Middle frontal gyrus (tissue), 1 donor: ENCODE measurements around the gene ZNRF1.
"Not testable (repeated sequence)": the region's sequence is repeated elsewhere in the genome, so short reads cannot be mapped to it uniquely, and the experiment has no call there.

Experiments used
- DNase-seq: peaks from one replicate; pipeline ENCODE4 v3.0.0-alpha.2; 2015; ENCODE audit warnings: low spot score; ENCODE audit errors: extremely low spot score

Gene ZNRF1

DNA sequence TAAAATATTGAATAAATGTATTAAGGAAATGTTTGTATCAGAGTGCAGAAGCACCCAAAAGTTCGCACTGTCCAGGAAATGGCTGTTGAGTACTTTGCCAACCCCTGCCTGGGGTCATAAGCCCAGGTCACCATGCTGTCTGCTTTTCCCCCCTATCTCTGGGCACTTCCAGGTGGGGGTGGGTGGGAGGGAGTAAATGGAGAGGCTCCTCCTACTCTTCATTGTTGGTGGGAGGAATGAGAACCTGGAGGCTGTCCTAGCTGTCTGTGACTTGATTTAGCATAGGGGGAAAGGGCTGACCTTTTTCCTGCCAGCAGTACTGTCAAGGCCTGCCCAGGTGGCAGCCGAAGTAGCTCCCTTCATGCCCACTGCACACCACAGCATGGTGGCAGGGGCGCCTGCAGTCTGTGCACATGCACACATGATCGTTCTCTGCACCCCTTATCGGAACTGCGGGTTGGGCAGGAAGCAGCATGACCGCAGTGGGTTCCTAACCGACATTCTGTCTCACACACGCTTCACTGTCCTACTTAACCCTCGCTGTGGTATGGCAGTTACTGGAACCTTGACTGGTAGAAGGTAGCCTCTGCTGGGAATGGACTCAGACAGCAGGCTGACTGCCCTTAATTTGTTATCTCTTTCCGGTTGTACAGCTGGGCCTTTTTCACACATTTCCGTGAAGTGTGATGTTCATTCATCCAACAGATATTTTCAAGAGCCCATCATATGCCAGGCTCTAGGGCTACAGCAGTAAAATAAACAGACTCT is 76.3 kb downstream of the ZNRF1 start:
- no peak for DNase-seq

DNA sequence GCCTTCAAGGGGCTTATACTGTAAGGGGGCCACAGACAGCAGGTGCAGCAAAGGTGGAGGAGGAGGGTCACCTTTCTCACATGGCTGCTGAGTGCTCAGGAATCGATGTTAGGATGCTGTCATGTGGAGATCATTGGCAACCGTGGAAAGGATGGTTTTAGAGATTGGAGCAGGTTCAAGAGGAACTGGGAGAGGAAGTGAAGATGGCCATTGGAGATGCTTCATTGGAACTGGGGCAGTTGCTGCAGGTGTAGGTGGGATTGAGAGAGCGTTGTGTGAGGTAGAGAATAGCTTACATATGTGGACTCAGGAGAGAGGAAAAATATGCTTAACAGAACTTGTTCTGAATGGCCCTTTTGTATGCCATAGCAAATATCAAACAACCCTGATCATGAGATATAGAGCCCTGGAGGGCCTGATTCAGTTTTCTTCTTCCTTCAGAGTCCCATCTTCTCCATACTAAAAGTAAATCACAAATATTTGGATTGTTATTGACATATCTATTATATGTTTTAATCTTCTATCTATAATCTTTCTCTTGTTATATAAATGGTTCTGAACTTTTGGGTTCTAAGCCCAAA is 77.0 kb downstream of the ZNRF1 start:
- no peak for DNase-seq

DNA sequence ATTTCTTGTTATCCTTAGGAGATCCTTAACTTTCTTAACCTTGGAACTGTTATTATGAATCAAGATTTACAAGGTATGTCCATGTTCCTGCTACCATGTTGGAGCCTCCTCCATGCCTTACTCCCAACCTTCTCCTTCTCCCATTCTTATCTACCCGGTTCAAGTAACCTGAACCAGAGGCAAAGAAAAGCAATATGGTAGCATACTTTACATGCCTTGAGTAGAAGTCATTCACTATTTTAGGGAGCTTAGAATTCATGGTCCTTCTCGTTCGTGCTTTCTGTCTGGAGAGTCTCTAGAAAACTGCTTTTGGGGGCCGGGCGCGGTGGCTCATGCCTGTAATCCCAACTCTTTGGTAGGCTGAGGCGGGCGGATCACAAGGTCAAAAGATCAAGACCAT is 80.1 kb downstream of the ZNRF1 start:
- DNase-seq = no peak

DNA sequence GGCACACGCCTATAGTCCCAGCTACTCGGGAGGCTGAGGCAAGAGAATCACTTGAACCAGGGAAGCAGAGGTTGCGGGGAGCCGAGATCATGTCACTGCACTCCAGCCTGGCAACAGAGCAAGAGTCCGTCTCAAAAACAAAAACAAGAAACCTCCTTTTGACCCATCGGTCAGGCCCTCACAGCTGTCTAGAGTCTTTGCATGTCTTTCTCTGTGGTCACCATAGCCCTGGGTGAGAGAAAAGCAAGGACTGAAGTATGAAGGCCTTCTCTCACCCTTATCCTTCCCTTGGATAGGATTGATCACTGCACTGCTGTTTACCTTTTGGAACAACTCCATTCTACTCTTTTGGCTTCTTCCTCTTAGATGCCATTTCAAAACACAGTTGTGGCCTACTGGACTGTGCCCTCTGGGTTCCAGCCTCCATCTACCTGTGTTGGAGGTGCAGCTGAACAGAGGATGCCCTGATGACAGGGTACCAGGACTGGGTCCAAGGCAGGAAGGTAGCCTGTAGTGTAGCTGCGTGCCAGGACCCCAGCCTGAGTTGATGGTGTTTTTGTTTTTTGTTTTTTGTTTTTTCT is 80.6 kb downstream of the ZNRF1 start:
- no peak for DNase-seq

DNA sequence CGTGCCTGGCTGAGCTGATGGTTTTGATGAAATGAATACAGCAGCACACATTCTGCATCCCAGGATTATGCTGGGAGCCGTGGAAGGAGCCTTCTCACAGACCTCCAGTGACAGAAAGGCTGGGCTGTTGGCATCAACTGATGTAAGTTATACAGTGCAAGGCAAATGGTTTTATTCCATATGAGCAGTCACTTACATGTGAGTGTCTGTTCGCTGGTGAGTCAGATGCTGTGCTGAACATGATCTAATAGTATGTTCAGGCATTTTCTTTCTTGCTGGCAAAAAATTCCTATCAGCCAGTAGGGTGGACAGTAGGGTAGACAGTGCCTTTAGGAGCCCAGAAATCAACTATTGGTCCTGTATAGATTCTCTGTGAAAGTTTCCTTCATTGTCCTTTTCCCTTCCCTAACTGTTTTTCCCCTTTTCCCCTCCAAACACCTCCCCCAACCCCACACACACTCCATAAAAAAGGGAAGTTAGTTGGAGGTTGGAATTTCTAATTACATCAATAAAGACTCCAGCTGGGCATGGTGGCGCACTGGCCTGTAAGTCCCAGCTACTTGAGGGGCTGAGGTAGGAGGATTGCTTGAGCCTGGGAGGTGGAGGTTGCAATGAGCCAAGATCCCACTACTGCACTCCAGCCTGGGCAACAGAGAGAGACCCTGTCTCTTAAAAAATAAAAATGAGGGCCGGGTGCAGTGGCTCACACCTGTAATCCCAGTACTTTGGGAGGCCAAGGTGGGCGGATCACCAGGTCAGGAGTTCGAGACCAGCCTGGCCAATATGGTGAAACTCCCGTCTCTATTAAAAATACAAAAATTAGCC is 81.6 kb downstream of the ZNRF1 start:
- DNase-seq = no peak

DNA sequence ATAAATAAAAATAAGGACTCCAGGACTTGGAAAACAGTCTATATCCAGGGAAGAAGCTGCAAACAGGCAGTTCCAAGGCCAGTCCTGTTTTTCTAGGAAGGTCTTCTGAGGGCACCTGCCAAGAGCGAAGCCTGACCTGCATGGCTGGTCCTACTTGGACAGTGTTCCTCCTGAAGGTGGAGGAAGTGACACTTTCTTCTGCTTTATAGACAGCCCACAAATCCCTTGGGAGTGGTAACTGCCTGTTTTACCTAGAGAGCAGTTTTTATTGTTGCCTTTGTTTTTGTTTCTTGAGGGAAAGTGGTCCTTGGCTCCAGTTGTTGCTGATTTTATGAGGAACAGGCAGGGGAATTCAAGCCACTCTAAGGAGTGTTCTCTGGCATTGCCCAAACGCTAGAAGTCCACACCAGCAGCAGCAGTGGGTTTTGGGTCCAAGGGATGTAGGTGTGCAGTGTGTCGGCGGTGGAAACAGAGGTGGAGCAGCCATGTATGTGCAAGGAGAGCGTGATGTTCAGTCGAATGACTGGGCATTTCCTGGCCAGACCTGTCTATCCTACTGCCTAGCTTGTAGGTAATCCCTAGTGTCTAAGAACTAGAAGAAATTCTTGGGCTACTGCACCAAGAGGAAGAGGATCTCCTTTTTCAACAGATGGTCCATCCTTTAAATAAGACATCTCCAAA is 82.5 kb downstream of the ZNRF1 start:
- no peak for DNase-seq

DNA sequence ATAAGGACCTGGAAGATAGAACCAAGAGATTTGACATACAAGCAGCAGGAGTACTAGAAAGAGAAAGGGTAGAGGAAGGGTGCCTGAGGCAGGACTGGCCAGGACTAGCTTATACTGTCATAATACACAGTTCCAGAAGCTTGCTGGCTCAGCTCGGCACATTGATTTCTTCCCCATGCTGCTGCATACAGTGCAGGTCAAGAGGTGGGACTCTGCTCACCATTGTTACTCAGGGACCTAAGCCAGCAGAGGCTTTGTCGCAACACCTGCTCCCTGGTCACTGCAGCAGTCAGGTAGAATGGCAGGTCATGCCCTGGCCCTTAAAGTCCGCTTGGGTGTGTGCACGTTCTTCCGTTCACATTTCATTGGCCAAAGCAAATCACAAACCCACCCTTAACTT is 85.0 kb downstream of the ZNRF1 start:
- no peak for DNase-seq

DNA sequence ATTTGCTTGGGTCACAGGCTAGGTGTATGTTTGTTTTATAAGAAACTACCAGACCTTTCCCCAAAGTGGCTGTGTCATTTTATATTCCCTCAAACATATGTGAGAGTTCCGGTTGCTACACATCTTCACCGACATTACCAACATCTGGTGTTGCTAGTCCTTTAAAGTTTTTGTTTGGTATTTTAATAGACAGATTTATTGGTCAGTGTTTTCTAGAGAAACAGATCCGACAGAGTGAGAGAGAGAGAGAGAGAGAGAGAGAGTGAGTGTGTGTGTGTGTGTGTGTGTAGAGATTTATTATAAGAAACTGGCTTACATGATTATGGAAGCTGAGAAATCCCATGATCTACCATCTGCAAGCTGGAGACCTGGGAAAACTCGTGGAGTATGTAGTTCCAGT is 86.7 kb downstream of the ZNRF1 start:
- DNase-seq = no peak

DNA sequence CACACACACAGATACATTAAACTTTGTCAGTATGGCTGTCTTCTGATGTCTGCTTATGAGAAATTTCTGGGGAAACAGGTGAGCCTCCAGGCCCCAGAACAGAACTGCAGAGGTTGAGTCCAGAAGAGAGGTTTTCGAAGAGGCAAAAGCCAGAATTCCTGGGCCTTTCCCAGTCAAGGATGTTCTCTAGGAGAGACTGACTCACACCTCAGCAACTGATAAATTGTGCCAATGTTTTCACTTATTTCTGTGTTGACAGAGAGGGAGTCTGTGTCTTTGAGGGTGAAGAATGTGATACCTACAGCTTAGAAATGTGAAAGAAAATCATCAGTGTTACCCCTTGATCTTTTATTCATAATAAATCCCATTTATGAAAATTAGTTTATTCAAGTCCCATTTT is 87.5 kb downstream of the ZNRF1 start:
- no peak for DNase-seq

DNA sequence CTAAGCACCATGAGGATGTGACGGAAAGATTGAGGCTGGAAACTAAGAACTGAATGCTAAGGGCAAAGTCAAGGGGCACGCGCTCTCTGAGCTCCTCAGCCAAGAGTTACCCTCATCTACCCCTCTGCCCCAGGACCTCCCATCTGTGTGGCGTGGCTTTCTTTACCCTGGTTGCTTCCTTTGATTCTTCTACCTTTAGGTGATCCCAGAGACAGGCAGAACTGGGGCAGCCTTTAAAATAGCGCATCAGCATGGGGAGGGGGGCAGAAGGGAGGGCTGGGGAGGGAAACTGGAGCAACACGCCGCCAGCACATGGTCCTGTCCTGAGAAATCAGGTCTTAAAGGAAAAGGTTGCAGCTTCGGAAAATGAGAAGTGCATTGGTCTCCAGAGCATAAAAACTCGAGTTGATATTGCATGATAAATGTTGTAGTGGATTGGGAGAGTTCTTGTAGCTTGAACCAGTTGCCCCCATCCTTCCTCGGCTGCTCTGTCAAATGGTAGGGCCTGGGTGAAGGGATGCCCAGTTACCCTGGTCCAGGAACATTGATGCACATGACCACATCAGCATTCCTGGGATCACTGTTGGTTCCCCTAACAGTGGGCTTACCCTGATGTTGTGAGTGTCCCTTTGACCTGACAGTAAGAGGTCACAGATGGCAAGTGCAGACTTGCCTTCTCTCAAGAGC is 88.0 kb downstream of the ZNRF1 start:
- DNase-seq = no peak

DNA sequence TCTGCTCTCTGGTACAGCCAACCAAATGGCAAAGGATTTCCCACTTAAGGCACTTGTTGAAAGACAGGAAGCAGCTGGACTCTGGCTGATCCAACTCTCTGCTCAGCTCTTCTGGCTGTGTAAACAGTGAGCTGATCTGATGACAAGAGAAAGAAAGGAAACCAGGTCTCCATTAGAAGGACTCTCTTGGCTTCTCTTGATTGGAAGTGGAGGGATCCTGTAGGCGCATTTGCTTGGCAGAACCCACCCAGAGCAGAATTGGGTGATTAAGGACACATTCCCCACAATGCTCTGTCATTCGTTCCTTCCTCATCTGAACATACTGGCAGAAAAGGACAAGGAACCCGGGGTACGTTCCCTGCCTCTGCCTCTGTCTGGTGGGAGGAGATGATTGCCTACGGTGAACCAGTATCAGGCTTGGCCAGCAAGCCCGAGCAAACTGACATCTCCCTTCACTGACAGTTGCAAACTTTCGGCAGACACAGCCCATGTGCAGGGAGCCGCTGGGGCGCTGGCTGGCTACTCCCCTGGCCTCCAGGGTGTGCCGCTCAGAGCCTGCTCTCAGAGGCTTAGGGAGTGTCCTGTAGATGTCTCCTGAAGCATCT is 88.7 kb downstream of the ZNRF1 start:
- DNase-seq = no peak

DNA sequence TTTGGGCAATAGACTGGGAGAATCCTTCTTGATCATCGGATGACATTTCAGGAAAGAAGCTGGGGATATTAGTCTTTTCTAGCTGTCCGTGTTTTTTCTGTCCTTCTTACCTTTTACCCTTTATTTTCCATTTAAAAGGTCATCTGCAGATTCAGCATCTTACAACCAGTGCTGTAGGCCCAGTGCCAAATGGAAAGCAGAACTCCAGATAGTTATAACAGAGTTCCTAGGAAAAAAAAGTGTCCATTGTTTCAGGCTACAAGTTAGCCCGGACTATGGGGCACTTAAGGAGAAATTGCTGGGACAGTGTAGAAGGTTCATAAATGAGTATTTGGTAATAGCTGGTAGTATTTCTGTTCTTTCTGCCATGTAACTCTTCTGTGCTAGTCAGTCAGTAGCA is 89.4 kb downstream of the ZNRF1 start:
- no peak for DNase-seq

DNA sequence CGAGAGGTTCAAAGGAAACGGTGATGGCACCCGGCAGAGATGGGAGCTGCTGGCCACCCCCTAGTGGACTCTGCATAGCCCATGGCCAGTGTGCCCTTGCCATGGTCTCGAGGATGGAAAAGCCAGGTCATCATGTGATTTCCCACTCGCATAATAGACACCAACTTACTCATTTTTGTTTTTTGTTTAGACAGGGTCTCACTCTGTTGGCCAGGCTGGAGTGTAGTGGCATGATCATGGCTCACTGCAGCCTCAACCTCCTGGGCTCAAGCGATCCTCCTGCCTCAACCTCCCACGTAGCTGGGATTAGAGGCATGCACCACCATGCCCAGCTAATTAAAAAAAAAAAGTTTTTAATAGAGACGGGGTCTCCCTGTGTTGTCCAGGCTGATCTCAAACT is 90.1 kb downstream of the ZNRF1 start:
- no peak for DNase-seq

DNA sequence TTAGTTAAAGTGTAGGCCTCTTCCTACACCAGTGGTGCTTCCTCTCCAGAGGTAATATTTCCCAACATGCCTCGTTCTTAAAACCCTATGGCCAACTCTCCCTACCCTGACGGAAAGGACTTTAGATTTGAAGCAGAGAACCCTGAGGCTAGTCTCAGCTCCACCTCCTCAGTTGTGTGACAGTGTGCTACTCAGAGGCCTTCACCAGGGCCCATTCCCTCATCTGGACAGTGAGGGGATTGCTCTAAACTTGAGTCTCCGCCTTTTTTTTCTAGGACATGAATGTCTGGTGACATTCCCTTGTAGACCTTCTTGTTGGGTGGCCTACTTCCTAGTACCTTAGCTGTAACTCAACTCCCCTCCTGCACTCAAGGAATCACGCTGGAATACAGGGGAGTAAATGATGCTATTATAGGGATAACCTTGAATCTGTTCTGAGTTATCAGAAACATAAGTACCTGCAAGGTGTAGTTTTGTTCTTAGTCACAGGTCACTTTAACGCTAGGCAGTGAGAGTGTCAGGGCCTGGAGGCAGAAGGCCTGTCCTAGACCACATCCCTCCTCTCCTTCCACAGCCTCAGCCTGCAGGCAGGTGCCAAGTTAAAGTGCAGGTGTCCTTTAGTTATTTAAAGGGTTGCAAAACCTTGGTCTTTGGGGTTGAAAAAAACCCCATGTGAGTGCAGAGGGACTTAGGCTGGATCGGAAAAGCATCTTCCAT is 90.8 kb downstream of the ZNRF1 start:
- DNase-seq = no peak

DNA sequence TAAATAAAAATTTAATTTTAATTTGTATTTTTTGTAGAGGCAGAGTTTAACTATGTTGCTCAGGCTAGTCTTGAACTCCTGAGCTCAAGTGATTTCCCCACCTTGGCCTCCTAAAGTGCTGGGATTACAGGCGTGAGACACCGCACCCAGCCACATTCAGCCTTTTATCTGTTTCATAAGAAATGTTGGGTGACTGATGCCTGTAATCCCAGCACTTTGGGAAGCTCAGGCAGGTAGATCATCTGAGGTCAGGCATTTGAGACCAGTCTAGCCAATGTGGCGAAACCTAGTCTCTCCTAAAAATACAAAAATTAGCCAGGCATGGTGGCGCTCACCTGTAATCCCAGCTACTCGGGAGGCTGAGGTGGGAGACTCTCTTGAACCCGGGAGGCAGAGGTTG is 92.1 kb downstream of the ZNRF1 start:
- not testable (repeated sequence) for DNase-seq

DNA sequence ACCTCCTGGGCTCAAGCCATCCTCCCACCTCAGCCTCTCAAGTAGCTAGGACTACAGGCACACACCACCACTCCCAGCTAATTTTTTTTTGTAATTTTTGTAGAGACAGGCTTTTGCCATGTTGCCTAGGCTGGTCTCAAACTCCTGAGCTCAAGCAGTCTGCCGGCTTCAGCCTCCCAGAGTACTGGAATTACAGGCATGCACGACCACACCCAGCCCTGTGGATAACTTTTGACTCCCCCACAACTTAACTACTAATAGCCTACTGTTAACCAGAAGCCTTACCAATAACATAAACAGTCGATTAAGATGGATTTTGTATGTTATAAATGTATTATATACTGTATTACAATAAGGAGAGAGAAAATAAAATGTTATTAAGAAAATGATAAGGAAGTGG is 92.8 kb downstream of the ZNRF1 start:
- DNase-seq = not testable (repeated sequence)

DNA sequence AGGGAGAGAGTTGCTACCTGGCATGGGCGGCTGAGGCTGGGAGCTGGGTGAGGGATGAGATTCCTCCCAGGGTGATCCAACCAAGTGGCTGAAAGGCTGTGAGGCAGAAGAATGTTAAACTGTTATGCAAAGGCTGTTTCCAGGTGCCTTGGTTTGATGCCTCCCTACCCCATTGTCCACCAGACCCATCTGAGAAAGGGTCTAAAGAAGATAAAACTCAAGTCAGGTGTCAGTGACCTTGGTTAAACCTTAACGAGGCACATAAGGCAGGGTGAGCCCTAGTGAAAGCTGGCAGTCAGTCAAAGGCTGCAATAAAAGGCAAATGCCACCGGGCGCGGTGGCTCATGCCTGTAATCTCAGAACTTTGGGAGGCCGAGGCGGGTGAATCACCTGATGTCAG is 94.0 kb downstream of the ZNRF1 start:
- DNase-seq = no peak

DNA sequence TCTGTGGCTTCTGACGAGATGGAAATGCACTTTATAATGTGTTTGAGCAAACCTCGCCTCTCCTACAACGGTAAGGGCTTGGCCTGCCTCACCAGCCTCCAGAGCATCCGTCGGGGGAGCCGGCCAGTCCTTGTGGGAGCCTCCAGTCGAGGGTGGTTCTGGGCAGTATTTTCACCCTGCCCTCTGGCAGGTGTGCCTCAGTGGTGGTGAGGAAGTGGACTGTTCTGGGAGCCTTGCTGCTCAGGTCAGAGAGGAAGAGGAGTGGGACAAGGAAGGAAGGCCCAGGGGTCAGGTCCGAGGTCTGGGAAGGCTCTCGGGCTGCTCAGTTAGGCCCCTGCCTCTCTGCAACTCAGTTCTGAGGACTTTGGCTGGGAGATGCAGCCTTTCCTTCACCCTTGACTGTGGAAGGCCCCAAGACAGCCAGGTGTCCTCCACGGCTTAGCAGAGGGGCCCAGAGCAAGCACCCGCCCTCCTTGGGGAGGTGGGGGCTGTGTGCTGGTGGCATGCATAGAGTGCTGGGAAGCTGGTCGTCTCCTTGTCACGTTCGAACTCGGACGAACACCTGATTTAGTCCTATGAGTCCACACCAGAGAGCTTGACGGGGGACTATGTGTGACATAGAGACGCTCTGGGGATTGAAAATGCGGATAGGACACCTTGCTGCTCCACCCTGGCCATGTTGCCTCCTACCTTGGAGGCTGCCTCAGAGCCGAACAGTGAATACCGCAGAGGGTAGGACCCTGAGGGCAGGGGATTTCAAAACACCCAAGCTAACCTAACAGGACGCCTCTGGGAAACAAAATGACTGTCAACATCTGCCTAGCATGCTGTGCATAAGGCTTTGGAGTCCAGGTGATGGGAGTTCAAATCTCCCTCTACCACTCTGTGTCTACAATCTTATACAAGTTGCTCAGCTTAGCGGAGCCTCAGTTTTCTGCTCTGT is 95.0 kb downstream of the ZNRF1 start:
- no peak for DNase-seq

DNA sequence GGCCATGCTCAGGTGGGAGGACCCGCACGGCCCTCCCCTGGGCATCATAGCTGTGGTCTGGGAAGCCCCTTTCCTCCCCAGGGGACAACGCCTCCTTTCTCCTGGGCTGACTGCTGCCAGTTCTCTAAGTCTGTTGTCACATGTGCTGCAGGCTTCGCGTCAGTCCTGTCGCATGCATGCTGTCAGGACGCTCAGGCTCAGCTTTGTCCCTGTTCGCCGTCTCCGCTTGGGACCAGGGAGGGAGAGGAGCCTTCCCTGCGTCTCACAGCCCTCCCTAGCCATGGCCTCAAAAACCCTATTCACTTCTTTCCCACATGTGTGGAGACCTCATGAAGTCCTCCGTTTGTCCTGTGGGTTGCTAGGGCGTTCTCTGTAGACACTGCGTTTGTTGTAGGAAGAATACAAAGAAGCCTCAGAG is 96.4 kb downstream of the ZNRF1 start:
- DNase-seq = no peak
